ENCODE data around the gene CCDC107. TPM values are rescaled to one million over a fixed set of nuclear protein-coding genes. Genes with fewer than 3 reads are reported as not detected.
A peak's percentile ranks its signal among the peaks of the same experiment; 100 is the strongest.

The CCDC107 gene
- total RNA-seq, 1 donor from 2014 or later, result 32.5 TPM

DNA sequence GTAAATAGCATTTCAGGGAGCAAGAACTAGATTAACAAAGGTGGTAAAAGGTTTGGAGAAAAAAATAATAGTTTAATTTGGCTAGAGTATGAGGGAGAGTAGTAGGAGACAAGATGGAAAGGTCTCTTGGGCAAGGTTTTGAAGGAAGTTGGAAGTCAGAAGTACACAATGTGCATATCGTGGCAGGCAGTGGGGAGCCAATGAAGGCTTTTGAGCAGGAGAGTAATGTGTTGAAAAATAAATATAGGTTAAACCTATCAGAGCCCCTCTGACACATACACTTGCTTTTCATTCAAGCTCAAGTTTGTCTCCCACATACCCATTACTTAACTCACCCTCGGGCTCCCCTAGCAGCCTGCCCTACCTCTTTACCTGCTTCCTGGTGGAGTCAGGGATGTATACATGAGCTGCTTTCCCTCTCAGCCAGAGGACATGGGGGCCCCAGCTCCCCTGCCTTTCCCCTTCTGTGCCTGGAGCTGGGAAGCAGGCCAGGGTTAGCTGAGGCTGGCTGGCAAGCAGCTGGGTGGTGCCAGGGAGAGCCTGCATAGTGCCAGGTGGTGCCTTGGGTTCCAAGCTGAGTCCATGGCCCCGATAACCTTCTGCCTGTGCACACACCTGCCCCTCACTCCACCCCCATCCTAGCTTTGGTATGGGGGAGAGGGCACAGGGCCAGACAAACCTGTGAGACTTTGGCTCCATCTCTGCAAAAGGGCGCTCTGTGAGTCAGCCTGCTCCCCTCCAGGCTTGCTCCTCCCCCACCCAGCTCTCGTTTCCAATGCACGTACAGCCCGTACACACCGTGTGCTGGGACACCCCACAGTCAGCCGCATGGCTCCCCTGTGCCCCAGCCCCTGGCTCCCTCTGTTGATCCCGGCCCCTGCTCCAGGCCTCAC lies 15.3 kb downstream of the CCDC107 start, which contains the start of gene CA9:
CA9 (plus strand) TSS at position 797 of the 893 bp plus-strand sequence; CDS start at position 829, 32 bp downstream.
- no peak for ATAC-seq (ENCODE audit: low read depth)
- DNase-seq, result no peak
- Mint-ChIP-seq H3K9me3 (no peaks in the 10 kb centered on the region), H3K4me1 (peaks cover 15% of the 10 kb centered on the region), H3K4me3 (peak within 1 kb of the TSS; percentile 55), H3K27ac (no peak within 1 kb of the TSS), H3K36me3 (ENCODE audit: low read depth) (no peaks in the 10 kb centered on the region), H3K27me3 (peaks cover 8% of the 10 kb centered on the region)
- ChIA-PET CTCF (interaction anchor here (0.9 kb wide), 1 partner anchor 24 kb away, joined by 3 read pairs; no protein-coding TSS in a partner anchor), POLR2A (no interaction called here)
- TF ChIP-seq, protein P1, sequence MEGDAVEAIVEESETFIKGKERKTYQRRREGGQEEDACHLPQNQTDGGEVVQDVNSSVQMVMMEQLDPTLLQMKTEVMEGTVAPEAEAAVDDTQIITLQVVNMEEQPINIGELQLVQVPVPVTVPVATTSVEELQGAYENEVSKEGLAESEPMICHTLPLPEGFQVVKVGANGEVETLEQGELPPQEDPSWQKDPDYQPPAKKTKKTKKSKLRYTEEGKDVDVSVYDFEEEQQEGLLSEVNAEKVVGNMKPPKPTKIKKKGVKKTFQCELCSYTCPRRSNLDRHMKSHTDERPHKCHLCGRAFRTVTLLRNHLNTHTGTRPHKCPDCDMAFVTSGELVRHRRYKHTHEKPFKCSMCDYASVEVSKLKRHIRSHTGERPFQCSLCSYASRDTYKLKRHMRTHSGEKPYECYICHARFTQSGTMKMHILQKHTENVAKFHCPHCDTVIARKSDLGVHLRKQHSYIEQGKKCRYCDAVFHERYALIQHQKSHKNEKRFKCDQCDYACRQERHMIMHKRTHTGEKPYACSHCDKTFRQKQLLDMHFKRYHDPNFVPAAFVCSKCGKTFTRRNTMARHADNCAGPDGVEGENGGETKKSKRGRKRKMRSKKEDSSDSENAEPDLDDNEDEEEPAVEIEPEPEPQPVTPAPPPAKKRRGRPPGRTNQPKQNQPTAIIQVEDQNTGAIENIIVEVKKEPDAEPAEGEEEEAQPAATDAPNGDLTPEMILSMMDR (IDR thresholded peaks at IDR 0.05), result no peak
- intact Hi-C loops (cut with micrococcal nuclease), result no loop called here

DNA sequence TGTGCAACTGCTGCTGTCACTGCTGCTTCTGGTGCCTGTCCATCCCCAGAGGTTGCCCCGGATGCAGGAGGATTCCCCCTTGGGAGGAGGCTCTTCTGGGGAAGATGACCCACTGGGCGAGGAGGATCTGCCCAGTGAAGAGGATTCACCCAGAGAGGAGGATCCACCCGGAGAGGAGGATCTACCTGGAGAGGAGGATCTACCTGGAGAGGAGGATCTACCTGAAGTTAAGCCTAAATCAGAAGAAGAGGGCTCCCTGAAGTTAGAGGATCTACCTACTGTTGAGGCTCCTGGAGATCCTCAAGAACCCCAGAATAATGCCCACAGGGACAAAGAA lies 15.9 kb downstream of the CCDC107 start:
- Mint-ChIP-seq H3K27me3 (peaks cover 8% of the 10 kb centered on the region), H3K9me3 (no peaks in the 10 kb centered on the region), H3K36me3 (ENCODE audit: low read depth) (no peaks in the 10 kb centered on the region), H3K27ac (no peak overlapping the region), H3K4me1 (peaks cover 15% of the 10 kb centered on the region), H3K4me3 (no peak overlapping the region)
- DNase-seq (no peak), ATAC-seq (ENCODE audit: low read depth) (no peak)
- TF ChIP-seq, protein P1 (IDR thresholded peaks at IDR 0.05), result no peak
- ChIA-PET CTCF (no interaction called here), POLR2A (no interaction called here)
- intact Hi-C loops (cut with micrococcal nuclease), result no loop called here

DNA sequence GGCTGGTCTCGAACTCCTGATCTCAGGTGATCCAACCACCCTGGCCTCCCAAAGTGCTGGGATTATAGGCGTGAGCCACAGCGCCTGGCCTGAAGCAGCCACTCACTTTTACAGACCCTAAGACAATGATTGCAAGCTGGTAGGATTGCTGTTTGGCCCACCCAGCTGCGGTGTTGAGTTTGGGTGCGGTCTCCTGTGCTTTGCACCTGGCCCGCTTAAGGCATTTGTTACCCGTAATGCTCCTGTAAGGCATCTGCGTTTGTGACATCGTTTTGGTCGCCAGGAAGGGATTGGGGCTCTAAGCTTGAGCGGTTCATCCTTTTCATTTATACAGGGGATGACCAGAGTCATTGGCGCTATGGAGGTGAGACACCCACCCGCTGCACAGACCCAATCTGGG lies 17.1 kb downstream of the CCDC107 start:
- H3K4me3 Mint-ChIP-seq, result peak overlapping the region; percentile 75
- DNase-seq (no peak), ATAC-seq (ENCODE audit: low read depth) (no peak)
- H3K27me3 Mint-ChIP-seq, result peaks cover 8% of the 10 kb centered on the region
- H3K27ac Mint-ChIP-seq, result no peak overlapping the region
- CTCF ChIA-PET, result interaction anchor here (1.3 kb wide), 1 partner anchor 72 kb away, joined by 4 read pairs; no protein-coding TSS in a partner anchor
- no peaks in the 10 kb centered on the region for H3K9me3 Mint-ChIP-seq
- intact Hi-C loops (cut with micrococcal nuclease), result no loop called here
- H3K36me3 Mint-ChIP-seq (ENCODE audit: low read depth), result no peaks in the 10 kb centered on the region
- TF ChIP-seq, protein P1 (IDR thresholded peaks at IDR 0.05), result no peak
- peaks cover 25% of the 10 kb centered on the region for H3K4me1 Mint-ChIP-seq
- POLR2A ChIA-PET, result interaction anchor here (0.6 to 1.4 kb wide), 5 partner anchors 15 to 76 kb away, joined by 3 to 4 read pairs (median 3); partner anchors contain the start of genes CCDC107, CREB3 and RMRP

DNA sequence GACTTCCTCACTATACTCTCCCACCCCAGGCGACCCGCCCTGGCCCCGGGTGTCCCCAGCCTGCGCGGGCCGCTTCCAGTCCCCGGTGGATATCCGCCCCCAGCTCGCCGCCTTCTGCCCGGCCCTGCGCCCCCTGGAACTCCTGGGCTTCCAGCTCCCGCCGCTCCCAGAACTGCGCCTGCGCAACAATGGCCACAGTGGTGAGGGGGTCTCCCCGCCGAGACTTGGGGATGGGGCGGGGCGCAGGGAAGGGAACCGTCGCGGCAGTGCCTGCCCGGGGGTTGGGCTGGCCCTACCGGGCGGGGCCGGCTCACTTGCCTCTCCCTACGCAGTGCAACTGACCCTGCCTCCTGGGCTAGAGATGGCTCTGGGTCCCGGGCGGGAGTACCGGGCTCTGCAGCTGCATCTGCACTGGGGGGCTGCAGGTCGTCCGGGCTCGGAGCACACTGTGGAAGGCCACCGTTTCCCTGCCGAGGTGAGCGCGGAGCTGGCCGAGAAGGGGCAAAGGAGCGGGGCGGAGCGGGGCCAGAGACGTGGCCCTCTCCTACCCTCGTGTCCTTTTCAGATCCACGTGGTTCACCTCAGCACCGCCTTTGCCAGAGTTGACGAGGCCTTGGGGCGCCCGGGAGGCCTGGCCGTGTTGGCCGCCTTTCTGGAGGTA lies 17.8 kb downstream of the CCDC107 start:
- Mint-ChIP-seq H3K36me3 (ENCODE audit: low read depth) (no peaks in the 10 kb centered on the region), H3K9me3 (no peaks in the 10 kb centered on the region), H3K27me3 (peaks cover 8% of the 10 kb centered on the region), H3K4me3 (peak overlapping the region; percentile 75), H3K27ac (no peak overlapping the region), H3K4me1 (peaks cover 31% of the 10 kb centered on the region)
- intact Hi-C loops (cut with micrococcal nuclease), result no loop called here
- TF ChIP-seq, protein P1 (IDR thresholded peaks at IDR 0.05), result no peak
- ATAC-seq (ENCODE audit: low read depth) (peak; percentile 74), DNase-seq (peak; percentile 47)
- POLR2A ChIA-PET, result interaction anchor here (0.6 to 1.4 kb wide), 6 partner anchors 11 to 57 kb away, joined by 3 to 4 read pairs (median 3); partner anchors contain the start of genes ARHGEF39, CCDC107, CREB3 and RMRP
- CTCF ChIA-PET, result interaction anchor here (0.7 to 1.3 kb wide), 2 partner anchors 72 to 81 kb away, joined by 3 to 4 read pairs; no protein-coding TSS in a partner anchor
